Progenitor cell of endocrine pancreas (in vitro differentiated cells): ENCODE results near the gene NEURL1. TPM values are rescaled to one million over a fixed set of nuclear protein-coding genes. Genes with fewer than 3 reads are reported as not detected.

ENCODE experiments used
- DNase-seq: peaks from one replicate; pipeline ENCODE4 v3.0.0; 2021; ENCODE audit warnings: low spot score; ENCODE audit not compliant: unreplicated experiment
- H3K27ac Mint-ChIP-seq: 2 replicates; pipeline ENCODE4 v1.8.0; 2021; ENCODE audit warnings: mild to moderate bottlenecking, moderate library complexity, mixed read lengths
- H3K27me3 Mint-ChIP-seq: 2 replicates; pipeline ENCODE4 v1.8.0; 2021; ENCODE audit warnings: mixed read lengths
- H3K36me3 Mint-ChIP-seq: 2 replicates; pipeline ENCODE4 v1.8.0; 2022; ENCODE audit warnings: mixed read lengths; ENCODE audit not compliant: insufficient read depth
- H3K4me1 Mint-ChIP-seq: 2 replicates; pipeline ENCODE4 v1.8.0; 2021; ENCODE audit warnings: low read depth, mixed read lengths
- H3K4me3 Mint-ChIP-seq: 2 replicates; pipeline ENCODE4 v1.8.0; 2021; ENCODE audit warnings: low read depth, mild to moderate bottlenecking, moderate library complexity, mixed read lengths
- H3K9me3 Mint-ChIP-seq: 2 replicates; pipeline ENCODE4 v1.8.0; 2021; ENCODE audit warnings: low read depth, mixed read lengths
- total RNA-seq: library from RNA; stranded (reverse); gene quantifications from 2 replicates; pipeline ENCODE4 v1.2.1, GENCODE V29; 2021
- TF ChIP-seq, protein P1 (sequence below): fragments of 200-600 bp; sonication (generic); IDR thresholded peaks from one replicate; pipeline ENCODE4 v1.5.0; 2021; ENCODE audit warnings: antibody characterized with exemption, mild to moderate bottlenecking; ENCODE audit not compliant: unreplicated experiment

NEURL1 gene
- total RNA-seq, 1 donor from 2014 or later, result 21.5 TPM

GRCh38 chr10:103620352-103620740 lies 126.8 kb downstream of the NEURL1 start:
- TF ChIP-seq, protein P1, sequence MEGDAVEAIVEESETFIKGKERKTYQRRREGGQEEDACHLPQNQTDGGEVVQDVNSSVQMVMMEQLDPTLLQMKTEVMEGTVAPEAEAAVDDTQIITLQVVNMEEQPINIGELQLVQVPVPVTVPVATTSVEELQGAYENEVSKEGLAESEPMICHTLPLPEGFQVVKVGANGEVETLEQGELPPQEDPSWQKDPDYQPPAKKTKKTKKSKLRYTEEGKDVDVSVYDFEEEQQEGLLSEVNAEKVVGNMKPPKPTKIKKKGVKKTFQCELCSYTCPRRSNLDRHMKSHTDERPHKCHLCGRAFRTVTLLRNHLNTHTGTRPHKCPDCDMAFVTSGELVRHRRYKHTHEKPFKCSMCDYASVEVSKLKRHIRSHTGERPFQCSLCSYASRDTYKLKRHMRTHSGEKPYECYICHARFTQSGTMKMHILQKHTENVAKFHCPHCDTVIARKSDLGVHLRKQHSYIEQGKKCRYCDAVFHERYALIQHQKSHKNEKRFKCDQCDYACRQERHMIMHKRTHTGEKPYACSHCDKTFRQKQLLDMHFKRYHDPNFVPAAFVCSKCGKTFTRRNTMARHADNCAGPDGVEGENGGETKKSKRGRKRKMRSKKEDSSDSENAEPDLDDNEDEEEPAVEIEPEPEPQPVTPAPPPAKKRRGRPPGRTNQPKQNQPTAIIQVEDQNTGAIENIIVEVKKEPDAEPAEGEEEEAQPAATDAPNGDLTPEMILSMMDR, result no peak
- DNase-seq, result no peak
- Mint-ChIP-seq H3K9me3 (no peaks in the 10 kb centered on the region), H3K27me3 (no peaks in the 10 kb centered on the region), H3K4me1 (no peaks in the 10 kb centered on the region), H3K4me3 (no peak overlapping the region), H3K27ac (no peak overlapping the region), H3K36me3 (peaks cover 4% of the 10 kb centered on the region)

- Mint-ChIP-seq H3K4me1 (no peaks in the 10 kb centered on the region), H3K27ac (no peak overlapping the region), H3K36me3 (peaks cover 7% of the 10 kb centered on the region), H3K4me3 (no peak overlapping the region), H3K9me3 (no peaks in the 10 kb centered on the region), H3K27me3 (no peaks in the 10 kb centered on the region)
- TF ChIP-seq, protein P1, result no peak
- DNase-seq, result no peak
These were observed 127.6 kb downstream of the NEURL1 start for GRCh38 chr10:103620891-103621782.

DNA sequence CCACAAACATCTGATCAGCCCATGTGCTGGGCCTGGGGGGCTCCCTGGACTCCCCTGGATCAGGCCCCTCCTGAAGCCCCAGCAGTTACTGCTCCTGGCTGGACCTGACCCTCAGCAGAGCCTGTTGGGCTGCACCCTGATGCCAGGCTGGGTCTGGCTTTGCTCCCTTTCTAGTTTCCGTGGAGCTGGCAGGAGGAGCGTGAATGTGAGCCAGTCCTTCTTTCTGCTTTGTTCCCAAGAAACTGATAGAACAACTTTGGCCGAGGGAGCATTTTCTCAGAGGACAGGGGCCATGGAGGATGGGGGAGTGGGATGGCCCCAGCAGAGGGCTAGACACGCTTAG lies 128.2 kb downstream of the NEURL1 start:
- Mint-ChIP-seq H3K4me3 (no peak overlapping the region), H3K4me1 (no peaks in the 10 kb centered on the region), H3K9me3 (no peaks in the 10 kb centered on the region)

GRCh38 chr10:103622286-103622685 lies 128.8 kb downstream of the NEURL1 start:
- no peak for DNase-seq
- TF ChIP-seq, protein P1, result no peak
- peaks cover 8% of the 10 kb centered on the region for H3K36me3 Mint-ChIP-seq
- H3K27me3 Mint-ChIP-seq, result no peaks in the 10 kb centered on the region
- H3K27ac Mint-ChIP-seq, result no peak overlapping the region
- no peaks in the 10 kb centered on the region for H3K9me3 Mint-ChIP-seq
- H3K4me1 Mint-ChIP-seq, result no peaks in the 10 kb centered on the region
- H3K4me3 Mint-ChIP-seq, result no peak overlapping the region

More for the DNA sequence above, 128.2 kb downstream of the NEURL1 start:
- Mint-ChIP-seq H3K36me3 (peaks cover 7% of the 10 kb centered on the region), H3K27ac (no peak overlapping the region), H3K27me3 (no peaks in the 10 kb centered on the region)
- DNase-seq, result no peak
- TF ChIP-seq, protein P1, result no peak

DNA sequence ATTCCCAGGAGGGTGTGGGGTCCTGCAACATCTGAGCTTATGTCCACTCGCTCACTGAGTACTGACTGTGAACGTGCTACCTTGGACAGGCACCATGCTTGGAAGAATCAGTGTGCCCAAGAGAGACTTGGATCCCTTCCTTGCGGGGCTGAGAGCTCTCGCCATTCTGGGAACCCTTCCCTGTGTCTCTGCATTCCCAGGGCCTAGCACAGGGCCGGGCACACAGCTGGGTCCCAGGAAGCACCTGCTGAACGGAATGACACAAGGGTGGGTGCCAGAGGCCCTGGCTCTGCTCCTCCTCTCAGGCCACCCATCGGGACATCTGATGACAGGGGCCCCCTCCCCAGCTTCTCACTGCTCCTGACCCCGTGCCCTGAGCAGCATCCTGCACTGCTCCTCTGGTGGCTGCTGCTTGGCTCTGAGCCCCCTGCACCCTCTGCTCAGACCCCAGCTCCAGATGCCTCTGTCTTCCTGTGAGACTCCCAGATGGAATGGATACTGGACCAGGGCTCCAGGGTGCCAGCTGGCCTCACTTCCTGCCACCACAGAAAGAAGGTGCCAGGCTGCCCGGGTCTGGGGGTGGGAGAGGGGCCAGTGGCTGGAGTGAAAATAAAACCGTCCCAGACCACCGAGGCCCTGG lies 129.6 kb downstream of the NEURL1 start:
- no peak for DNase-seq
- Mint-ChIP-seq H3K27me3 (no peaks in the 10 kb centered on the region), H3K36me3 (peaks cover 12% of the 10 kb centered on the region), H3K4me1 (no peaks in the 10 kb centered on the region), H3K9me3 (no peaks in the 10 kb centered on the region), H3K27ac (no peak overlapping the region), H3K4me3 (no peak overlapping the region)
- TF ChIP-seq, protein P1, result no peak
